Caki2 (cell line): ENCODE measurements around the gene HIGD2B. TPM values are rescaled to one million over a fixed set of nuclear protein-coding genes. Genes with fewer than 3 reads are reported as not detected.
"Not testable (repeated sequence)": the region's sequence is repeated elsewhere in the genome, so short reads cannot be mapped to it uniquely, and the experiment has no call there.

Experiments used
- DNase-seq: peaks from one replicate; pipeline ENCODE4 v3.0.0-alpha.2; 2015; ENCODE audit warnings: low read depth
- in situ Hi-C: cut with HindIII; loops from 2 replicates; pipeline ENCODE4 v1.10.0; 2016; ENCODE audit warnings: low sequenced_read_pairs, low pct_unique_long_range_greater_than_20kb, mixed read lengths
- total RNA-seq: library from RNA; depleted of rRNA; stranded (reverse); fragments of >200 nt; shearing (Covaris generic); gene quantifications from 2 replicates; pipeline ENCODE4 v1.2.3, GENCODE V29; 2014; ENCODE audit warnings: low replicate concordance; rRNA removed

HIGD2B gene
- total RNA-seq, 1 experiment from 2014 or later, result not detected

GRCh38 chr15:72628249-72629067 is 57.5 kb downstream of the HIGD2B start:
- DNase-seq, in situ Hi-C loops: not testable (repeated sequence)

DNA sequence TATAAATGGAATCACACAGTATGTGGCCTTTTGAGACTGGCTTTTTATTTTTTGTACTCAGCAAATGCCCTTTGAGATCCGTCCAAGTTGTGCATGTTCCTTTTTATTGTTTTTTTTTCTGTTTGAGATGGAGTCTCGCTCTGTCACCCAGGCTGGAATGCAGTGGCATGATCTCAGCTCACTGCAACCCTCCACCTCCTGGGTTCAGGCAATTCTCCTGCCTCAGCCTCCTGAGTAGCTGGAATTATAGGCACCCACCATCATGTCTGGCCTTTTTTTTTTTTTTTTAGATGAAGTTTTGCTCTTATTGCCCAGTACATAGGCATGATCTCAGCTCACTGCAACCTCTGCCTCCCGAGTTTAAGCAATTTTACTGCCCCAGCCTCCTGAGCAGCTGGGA is 59.8 kb downstream of the HIGD2B start:
- in situ Hi-C loops, DNase-seq: not testable (repeated sequence)

Other genes starting within 250 kb of the HIGD2B start
- 26.2 and 31.0 TPM in 2 replicates for gene ARIH1, start 211.9 kb downstream of the HIGD2B start, total RNA-seq
- not detected in 2 replicates for gene GOLGA6B, start 31.5 kb downstream of the HIGD2B start, total RNA-seq
- 17.4 and 21.2 TPM in 2 replicates for gene BBS4, start within 50 bp of the HIGD2B start, total RNA-seq
- gene ADPGK, start 97.6 kb upstream of the HIGD2B start, total RNA-seq, result 64.3 and 86.5 TPM in 2 replicates